Activated CD8-positive, alpha-beta memory T cell treated with anti-CD3 and anti-CD28 coated beads for 4 hours (primary cell): Measurements from ENCODE around the gene GREM1.

Experiments
- DNase-seq, 2 donors: peaks; one replicate each; pipeline ENCODE4 v3.0.0-alpha.2; 2020; ENCODE audit warnings: low read depth in 2 of 2

The GREM1 gene

DNA sequence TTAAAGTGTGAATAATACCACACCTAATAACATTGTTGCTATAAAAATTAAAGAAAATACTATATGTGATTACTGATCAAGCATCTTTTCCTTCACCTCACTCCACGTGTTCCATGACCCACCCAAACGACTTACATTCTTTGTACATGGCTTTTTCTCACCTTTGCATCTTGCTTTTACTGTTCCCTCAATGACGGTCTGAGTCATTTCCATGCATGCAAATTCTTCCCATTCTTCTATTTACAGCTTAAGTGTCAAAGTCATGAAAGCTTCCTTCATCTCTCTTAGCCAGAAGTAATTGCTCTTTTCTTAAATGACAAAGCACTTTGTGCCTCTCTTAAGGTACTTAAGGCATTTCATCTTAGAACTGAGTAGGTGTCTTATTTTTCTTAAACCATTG lies 64.0 kb downstream of the GREM1 start:
- no peak for DNase-seq

DNA sequence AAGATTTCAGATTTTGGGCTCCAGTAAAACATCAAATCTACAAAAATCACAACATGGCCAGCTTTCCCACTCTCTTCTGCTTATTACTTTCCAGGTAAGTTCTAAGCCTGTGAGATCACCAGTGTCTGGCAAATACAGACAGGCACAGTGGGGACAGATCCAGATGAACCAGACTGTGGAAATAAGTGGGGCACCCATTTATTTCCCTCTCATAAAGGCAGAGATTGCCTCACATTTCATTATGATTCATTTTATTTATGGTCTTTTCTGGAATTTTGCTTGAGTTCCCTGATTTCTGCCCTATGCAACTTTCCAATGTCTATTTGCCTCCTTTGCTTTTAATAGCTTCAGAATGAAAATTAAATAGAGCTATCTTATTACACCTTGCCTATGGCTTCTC lies 66.8 kb downstream of the GREM1 start:
- DNase-seq: no peak

- DNase-seq: no peak
These were observed 69.1 kb downstream of the GREM1 start for GRCh38 chr15:32786906-32787305.

DNA sequence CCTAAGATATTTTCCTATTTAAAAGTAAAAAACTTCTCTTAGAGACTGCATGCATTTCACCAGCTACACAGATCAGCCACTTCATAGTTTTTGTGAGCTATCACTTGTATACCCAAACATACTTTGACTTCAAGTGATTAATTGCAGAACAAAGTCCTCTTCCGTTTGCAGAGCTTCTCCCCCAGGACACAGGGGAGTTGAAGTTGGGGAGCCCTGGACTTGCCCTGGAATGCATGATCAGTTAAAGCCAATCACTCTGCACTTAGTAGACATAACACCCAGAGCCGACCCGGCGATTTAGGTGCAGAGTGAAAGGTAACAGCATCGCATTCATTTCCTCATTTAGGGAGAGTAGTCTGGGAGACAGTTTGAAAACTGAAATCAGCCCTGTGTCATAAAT lies 70.1 kb downstream of the GREM1 start:
- DNase-seq: no peak

GRCh38 chr15:32790352-32790999 lies 72.7 kb downstream of the GREM1 start:
- no peak for DNase-seq

DNA sequence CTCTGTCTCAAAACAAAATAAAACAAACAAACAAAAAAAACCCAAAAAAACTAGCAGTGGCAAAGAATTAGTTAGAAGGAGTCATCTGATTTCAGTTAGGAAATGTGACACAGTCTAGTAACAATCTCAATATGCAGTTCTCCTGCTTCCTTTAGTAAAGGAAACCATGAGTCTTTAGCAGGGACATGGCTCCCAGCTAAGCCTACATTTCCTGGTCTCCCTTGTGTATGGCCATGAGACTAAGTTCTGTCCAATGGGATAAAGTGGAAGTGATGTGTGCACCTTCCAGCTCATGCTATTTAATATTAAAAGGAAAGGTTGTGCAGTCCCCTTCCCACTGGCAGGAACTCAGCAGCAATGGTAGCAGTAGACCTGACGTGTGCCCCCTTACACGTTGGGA lies 74.6 kb downstream of the GREM1 start:
- DNase-seq: no peak
